ENCODE measurements around the gene PALMD. TPM values are rescaled to one million over a fixed set of nuclear protein-coding genes. Genes with fewer than 3 reads are reported as not detected.

PALMD gene
- total RNA-seq, 1 donor from 2014 or later = 212 TPM

DNA sequence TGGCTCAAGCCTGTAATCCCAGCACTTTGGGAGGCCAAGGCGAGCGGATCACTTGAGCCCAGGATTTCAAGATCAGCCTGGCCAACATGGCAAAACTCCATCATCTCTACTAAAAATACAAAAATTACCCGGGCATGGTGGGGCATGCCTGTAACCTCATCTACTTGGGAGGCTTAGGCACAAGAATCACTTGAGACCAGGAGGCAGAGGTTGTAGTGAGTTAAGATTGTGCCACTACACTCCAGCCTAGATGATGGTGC lies 12.0 kb downstream of the PALMD start:
- DNase-seq (ENCODE audit: low spot score) = no peak

DNA sequence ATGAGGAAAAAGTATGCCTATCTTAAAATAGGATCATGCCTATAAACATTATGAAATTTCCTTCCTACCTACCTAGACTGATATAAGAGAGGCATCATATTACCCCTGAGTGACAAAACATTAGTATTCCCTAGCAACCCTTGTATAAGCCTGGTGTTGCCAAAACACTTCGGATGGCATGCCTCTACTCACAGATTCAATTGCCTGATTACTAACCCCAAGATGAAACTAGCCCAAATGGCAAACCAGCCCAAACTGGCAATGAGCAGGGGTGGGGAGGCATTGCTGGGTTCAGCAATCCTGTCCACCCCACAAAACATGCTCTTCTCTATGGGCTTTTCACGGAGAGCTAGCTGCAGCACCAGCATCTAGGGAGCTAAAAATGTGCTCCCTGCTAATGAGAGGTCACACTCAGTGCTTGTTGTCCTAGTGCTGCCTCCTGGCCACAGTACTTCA lies 13.9 kb downstream of the PALMD start:
- no peak for DNase-seq (ENCODE audit: low spot score)

DNA sequence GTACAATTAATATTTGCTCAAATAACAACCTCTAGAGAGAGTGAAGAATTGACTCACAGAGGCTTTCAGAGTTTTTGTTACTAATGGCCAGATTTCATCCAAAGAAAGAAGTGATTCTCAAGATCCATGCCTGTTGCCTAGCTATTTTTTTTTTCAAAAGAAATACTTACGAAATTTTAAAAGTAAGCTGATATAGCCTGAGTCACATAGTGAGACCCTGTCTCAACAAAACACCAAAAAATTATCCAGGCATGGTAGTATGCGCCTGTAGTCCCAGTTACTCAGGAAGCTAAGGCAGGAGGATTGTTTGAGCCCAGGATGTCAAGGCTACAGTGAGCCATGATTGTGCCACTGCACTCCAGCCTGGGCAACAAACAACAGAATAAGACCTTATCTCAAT lies 14.6 kb downstream of the PALMD start:
- DNase-seq (ENCODE audit: low spot score) = no peak

DNA sequence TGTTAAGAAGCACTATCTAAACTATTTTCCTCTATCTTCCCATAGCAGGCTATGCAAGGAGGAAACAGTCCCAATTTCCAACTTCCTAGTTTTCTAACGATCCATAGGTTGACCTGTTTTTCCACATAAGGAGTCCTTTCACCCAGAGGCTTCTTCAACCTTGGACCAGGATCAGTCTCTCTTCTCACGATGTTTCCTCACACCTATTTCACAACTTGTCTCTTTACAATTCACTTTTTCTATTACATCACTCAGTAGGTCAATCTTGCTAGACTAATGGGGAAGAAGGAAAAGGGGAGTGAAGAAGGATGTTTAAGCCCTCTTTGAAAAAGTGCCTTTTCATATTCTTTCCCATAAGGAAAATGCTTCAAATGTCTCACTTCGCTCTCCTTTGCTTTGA lies 15.9 kb downstream of the PALMD start:
- DNase-seq (ENCODE audit: low spot score) = no peak

DNA sequence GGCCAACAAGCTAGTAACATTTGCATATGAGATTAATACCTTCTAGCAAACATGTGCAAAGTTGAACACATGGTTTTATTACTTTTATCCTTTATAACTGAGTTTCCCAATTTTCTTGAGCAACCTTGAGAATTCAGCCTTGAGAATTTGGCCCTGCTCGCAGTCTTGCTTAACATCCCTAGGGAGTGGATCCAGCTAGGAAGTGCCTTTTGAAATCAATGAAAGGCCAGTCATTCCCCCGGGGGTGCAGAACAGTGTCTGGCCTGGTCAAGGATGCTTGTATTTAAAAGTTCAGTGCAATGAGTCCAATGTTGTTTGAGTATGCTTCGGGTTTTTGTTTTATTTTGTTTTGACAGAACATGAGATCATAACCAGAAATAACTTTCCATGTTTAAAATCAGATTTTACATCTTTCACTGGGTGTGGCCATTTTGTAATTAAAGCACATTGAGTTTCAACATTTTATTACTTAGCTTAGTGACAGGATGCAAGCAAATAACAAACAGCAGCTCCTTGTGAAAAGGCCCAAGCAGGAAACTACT lies 16.7 kb downstream of the PALMD start:
- no peak for DNase-seq (ENCODE audit: low spot score)

DNA sequence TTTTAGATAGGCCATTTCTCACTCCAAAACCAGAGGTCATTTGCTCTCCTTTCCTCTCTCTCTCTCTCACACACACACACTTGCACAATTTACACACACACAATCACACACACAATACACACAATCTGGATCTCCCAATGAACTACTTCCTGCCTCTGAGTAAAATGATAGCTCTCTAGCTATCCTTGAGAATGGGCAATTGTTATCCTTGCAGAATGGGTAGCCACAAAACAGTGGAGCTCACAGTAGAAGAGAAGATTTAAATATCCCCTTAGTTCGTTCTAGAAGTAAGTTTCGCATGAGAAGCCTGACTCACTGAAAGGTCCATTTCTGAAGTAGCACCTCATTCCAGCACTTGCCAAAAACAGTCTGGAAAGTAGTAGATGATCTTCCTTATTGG lies 17.6 kb downstream of the PALMD start:
- no peak for DNase-seq (ENCODE audit: low spot score)

DNA sequence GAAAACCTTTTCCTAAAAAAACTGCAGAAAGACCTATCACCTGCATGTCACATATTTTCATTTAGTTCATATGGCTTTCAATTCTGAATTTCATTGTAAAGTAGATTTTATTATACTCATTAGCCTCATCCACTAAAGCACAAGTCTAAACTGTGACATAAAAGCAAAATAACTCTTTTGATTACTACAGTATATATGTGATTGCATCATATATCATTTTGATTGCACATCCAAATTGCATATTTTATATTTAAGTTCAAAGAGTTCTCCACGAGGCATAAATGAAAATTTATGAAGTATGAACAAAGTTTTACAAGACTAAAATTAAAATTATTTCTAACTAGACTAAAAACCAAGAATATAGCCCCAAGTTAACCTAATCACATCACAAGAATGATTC lies 19.3 kb downstream of the PALMD start:
- DNase-seq (ENCODE audit: low spot score) = no peak

DNA sequence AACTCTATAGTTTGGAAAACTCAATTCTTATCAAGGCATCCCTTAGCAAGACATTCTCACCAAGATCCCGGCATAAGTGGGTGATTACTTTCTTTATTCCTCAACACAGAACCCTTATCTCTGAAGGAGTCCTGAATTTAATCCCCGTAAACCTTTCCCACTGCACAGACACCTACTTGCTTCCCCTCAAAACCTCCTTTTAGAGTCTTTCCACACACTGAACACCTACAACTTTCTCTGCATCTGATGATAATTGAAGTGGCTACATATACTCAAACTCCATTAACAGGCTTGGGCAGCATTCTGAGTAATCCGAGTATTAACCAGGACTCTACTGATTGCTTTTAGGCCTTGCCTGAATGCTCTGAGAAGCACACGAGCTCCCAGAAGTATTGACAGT lies 23.5 kb downstream of the PALMD start:
- no peak for DNase-seq (ENCODE audit: low spot score)

DNA sequence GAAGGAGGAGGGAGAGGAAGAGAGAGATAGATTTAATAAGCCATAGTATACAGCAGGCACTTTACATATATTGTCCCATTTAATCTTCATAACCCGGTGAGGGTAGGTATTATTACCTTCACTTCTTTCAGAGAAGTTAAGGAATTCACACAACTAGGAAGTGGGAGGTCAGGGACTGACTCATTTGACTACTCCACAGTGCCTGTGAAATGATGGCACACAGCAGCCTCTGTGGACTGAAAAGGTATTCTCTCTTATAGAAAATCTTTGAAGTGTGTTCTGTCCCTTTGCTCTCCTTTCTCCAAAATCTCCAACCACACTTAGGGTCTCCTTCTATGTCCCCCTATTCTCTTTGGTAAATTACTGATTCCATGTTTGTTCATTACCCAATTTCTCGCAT lies 23.9 kb downstream of the PALMD start:
- no peak for DNase-seq (ENCODE audit: low spot score)

DNA sequence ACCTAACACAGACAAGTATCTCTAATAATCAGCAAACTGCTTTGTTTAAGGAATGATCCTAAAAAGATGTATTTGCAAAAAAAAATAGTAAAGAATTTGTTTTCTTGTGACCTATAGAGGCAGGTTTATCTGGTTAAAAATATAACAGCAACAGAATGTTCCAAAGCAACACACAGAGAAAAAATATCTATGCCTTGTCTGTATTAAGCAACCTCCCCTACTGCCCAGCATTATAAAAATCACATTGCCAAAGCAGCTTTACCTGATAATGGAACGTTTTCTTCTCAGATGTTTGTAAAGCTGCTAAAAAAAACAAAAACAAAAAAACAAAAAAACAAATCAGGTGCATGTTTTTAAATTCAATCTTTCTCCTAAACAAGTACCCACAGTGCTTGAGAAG lies 24.7 kb downstream of the PALMD start:
- no peak for DNase-seq (ENCODE audit: low spot score)

DNA sequence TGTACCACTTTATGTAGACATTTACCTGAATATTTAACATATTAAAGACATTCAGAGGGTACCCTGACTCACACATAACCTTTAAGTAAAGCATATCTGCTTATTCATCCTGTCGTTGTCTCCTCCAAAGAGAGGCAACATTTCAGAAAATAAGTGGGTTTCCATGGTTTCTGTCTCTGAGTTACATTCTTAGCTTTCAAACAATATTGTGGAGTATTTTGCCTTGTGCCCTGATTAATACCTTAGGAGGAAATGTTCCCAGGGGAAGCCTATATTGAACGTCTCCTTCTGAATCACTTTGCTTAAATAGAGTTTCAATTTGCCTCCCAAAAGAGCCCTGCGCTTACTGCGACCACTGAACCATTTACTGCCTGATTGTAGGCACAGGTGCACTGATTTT lies 26.1 kb downstream of the PALMD start:
- DNase-seq (ENCODE audit: low spot score) = no peak

DNA sequence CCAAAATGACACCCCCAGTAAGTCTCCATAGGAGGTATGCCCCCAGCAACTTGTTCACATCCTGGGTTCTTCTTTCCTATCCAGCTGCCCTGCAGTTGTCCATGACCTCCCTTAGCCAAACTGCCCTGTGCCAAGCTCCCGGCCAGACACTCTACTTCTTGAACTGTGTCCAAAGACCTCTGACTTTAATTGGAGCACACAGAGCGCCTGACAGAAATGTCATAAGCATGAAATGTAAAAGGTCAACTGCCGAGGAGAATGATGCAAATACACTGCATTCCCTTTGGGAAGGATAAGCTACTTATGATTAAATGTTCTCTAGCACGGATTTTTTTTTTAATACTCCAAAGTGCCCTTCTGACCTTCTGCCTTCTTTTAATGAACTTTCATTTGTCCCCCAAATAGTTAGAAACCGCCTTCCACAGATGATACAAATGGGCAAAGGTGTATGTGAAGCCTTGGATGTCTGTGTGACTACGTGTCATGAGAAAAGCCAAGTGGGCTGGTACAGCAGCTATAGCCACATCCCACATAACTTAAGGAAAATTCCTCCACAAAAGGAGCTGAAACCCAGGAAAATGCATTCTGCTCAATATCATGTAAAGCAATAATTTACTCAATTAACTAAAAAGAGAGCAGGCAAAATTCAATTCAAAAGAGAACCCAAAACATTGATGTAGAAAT lies 26.8 kb downstream of the PALMD start:
- DNase-seq (ENCODE audit: low spot score) = no peak

DNA sequence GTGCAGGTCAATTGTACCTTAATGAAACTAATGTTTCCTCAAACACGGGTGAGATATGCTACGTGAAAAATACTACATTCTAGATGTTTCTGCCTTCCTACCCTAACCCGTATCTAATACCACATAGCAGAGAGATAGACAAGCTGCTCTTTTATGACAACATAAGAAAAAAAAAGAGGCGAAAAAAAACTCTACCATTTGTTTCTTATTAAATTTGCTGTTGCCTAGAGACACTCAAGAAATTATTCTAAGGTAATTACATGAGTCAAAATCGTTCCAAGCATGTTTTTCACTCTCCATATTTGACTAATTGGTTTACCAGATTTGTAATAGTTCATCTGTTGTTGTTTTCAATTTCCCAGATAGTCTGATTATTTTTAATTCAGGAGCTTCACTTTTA lies 27.4 kb downstream of the PALMD start:
- no peak for DNase-seq (ENCODE audit: low spot score)

DNA sequence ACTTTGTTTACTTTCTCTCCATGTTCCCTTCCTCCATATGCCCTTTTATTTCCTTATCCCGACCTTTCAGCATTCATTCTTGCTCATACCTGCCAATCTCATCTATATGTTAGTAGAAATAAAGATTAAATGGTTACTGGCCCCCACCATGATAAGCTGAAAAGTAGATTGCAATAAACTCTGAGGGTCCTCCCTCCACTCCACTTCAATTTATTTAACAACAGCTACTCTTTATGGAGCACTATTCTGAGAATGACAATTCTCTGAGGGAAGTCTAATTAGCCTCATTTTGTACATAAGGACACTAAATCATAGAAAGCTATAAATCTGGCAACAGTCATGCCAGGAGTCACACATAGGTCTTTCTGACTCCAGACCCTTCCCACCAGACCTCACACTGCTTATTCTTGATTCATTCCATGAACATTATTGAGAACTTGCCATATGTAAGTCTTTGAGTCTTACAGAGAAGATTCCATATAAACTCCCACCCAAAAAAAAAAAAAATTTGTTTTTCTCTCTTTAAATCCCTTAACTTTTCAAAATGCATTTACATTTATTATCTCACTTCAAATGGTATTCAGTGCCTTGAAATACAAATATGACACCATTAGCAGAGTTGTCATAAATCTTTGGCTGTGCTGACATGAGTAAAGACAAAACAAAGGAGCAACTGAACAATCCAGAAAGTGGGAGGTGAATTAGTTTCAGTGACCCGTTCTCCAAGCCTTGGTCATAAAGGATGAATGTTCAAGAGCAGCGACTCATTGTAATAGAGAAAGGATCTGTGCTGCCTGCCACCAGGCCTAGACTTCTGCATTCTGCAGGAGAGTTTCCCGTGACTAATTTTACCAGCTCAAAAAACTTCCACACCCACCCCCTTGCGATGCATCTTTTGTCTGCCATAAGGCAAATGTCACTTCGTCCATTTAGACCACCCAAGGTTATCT lies 28.5 kb downstream of the PALMD start:
- DNase-seq (ENCODE audit: low spot score) = no peak

DNA sequence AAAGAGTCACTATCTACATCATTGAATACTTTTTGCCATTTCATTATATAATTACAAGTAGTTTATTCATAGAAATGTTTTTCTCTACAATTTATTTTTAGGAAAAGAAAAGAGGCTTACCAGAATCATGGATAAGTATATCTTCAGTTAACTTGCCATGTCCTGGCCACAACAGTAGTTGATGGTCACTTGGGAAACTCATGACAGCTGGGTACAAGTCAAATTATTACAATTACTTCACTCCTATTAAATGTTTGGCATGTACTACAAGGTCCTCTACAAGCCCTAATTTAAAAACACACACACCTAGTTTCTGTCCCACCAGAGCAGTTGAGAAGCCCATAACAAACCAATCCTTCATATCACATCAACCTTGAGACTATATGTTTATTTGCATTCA lies 29.4 kb downstream of the PALMD start:
- no peak for DNase-seq (ENCODE audit: low spot score)

DNA sequence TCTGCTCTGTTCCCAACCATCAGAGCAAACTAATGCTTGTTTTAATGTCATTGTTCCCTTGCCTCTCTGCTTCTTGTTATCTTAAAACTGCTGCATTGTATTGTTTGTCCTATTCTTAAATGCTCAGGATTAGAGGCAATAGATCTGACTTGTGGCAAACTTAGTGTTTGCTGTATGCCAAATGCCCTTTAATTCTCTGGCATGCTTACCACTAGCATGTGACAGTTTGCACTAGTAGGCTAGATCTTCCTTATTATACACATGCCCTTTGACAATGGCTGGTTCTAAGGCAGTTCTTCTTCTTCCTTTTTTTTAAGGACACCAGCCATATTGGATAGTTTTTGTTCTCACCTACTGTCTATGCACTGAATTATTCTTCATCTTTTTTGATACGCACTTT lies 30.1 kb downstream of the PALMD start:
- no peak for DNase-seq (ENCODE audit: low spot score)

DNA sequence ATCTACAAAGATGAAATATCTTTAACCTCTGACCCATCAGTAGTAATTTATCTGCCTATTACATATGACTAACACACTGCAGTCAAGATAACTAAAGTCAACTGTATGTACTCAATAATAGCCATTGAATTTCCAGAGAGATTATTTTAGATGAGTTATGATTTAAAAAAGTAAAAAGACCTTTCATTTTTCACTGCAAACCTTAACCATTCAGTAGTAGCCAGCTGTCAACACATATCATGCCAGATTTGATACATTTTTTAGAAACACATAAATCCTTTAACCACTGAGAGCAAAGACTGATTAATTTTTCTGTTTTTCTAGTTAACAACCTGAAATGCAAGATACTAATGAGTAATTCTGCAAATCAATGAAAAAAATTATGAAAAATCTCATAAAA lies 31.0 kb downstream of the PALMD start:
- no peak for DNase-seq (ENCODE audit: low spot score)

DNA sequence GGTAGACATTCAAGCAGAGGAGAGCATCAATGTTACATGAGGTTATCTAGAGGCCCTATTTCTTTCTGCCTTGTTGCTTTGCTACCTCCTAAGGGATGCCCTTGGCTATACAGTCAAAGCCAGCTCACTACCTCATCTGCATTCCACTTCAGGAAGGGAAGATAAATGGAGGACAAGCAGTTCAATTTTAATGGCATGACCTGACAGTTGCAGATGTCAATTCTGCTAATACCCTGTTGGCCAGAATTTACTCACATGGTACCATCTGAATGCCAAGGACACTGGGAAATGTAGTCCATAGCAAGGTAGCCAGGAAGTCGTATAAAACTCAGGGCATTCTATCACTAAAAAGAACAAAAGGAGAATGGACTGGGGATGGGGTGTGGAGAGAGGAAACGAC lies 31.5 kb downstream of the PALMD start:
- no peak for DNase-seq (ENCODE audit: low spot score)

DNA sequence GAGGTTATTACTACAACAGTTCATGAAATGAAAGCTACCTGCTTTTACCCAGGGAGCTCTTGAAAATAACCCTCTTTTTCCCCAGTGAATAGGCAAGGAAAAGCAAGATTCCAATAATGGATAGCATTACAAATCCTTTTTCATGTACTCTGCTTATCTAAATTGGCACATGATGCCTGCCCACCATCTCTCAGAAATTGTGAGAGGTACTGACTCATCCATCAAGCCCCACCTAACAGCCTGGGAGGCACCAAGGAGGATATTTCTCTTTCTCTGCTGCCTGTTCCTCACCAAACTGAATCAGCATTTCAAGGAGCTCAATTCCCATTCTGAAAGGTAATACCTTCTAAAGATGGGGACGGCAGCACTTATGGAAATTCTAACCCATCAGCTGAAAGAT lies 34.4 kb downstream of the PALMD start:
- DNase-seq (ENCODE audit: low spot score) = no peak

DNA sequence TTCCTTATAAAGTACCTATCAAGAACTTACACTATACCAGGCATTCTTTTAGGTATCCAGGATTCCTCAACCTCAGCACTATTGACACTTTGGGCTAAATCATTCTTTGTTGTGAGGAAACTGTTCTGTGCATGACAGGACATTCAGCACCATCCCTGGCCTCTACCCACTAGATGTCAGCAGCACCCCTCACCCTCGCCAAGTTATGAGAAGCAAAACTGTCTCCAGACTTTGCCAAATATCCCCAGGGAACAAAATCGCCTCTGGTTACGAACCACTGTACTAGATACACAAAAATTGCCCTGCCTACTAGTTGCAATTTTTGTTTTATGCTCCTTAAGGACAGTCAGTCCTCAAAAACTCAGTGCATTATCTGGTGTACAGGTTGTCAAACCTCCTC lies 35.7 kb downstream of the PALMD start:
- DNase-seq (ENCODE audit: low spot score) = no peak

DNA sequence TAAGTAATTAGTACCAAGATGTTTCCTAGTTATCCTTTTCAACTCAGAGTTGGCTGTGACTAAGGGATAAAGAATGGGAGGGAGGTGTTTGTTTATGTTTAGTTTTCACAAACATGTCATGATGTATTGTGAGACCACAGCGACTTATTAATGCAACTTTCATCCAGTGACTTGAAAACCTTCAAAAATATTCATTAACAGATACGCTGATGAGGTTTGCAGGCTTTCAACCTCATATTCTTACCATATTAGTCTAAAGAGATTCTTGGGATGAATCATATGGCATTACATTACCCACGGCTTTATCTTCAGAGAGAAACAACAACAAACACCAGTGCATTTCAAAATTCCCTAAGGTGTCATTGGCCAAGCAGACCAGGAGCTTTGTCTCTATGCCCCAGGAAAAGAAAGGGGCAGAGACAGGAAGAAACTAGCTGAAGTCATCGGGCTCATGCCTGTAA lies 36.4 kb downstream of the PALMD start:
- DNase-seq (ENCODE audit: low spot score) = no peak

DNA sequence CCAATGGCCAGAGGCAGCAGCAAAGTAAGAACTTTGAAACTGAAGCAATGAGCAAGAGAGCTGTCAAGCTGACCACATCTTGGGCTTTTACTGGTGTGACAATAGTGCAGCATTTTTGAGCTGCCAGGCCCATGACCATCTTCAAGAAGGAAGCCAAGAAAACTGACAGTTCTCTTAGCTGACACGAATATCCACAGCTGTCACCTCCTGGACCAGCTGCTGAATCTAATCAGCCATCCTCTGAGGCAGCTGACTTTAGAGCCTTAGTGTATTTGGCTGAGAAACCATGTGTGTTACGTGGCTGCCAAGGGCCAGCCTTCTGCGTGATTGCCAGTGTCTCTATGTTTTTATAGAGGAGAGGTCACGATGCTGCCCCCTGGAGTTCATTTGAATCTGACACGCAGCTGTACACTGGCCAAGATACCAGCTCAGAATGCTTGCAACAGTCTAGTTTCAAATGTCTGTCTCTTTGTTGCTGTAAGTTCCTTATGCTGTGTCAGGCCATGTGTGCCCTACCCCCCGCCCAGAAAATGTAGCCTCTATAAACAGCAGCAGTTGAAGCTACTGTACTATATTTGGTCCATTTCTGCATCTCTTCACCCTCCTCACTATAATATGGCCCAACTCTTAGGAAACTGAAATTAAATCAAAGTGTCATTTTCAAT lies 39.7 kb downstream of the PALMD start:
- DNase-seq (ENCODE audit: low spot score) = no peak
